ENCODE measurements around the gene HIVEP2. TPM values are rescaled to one million over a fixed set of nuclear protein-coding genes. Genes with fewer than 3 reads are reported as not detected.

The HIVEP2 gene
- total RNA-seq, 5 donors from 2014 or later (not counting 1 experiment from before 2014, with no cell fraction given), result 71.4 to 81.4 (median 75.2) TPM

DNA sequence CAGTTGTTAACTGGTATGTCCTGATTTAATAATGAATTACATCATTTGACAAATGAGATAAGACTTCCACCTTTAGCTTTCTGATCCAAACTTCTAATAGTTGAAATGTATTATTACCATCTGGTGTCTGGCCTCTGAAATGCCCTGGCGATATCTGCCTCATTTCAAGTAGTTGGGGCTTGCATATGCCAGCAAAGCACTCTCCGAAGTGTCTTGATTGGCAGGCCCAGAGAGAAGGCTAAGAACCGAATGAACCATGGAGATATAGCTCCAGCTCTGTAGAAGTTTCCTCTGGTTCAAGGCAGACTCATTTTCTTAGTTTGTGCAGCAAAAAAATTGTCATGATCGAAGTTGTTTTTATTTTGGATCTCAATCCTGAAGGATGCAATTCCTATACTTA is 13.4 kb upstream of the HIVEP2 start:
- 90% methylated on average over 2 of the region's 4 CpGs for WGBS (ENCODE audit: insufficient coverage)
- no peaks in the 10 kb centered on the region for H3K27me3 ChIP-seq (replicated peaks in 1 of 2; ENCODE audit: control insufficient read depth in 2 of 2, extremely low read depth in 1 of 2, insufficient read depth in 2 of 2, low read length in 1 of 2)

DNA sequence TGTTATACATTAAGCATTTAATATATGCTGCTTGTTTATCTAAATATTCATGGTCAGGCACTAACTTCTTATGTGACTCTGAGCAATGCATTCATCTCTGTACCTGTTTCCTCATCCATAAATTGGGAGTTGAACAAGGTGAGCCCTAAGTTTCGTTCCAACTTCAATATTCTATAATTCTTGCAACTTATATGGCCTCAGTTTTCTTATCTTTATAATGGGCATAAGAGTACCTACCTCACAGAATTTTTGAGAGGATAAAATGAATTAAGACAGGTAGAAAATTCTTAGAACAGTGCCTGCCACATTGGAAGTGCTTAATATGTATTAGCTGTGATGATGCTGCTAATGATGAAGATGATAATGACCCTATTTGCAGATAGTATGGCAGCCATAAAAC is 11.8 kb upstream of the HIVEP2 start:
- no CpG with 5 or more reads among the region's 1 CpG for WGBS (ENCODE audit: insufficient coverage)
- no peak overlapping the region for H3K4me3 Mint-ChIP-seq
- Histone ChIP-seq H3K36me3 (ENCODE audit: control insufficient read depth in 2 of 2, extremely low read depth in 1 of 2, insufficient read depth in 1 of 2, low read length in 1 of 2) (no peaks in the 10 kb centered on the region), H3K4me1 (ENCODE audit: control insufficient read depth in 1 of 2, extremely low read depth in 1 of 2, insufficient read depth in 2 of 2, low read length in 2 of 2) (no peaks in the 10 kb centered on the region), H3K4me3 (ENCODE audit: control insufficient read depth in 1 of 2, extremely low read depth in 1 of 2, low read length in 1 of 2) (no peak overlapping the region), H3K9me3 (no peaks in the 10 kb centered on the region), H3K27me3 (replicated peaks in 1 of 2; ENCODE audit: control insufficient read depth in 2 of 2, extremely low read depth in 1 of 2, insufficient read depth in 2 of 2, low read length in 1 of 2) (no peaks in the 10 kb centered on the region), H3K27ac (ENCODE audit: low read length) (no peak overlapping the region)
- ChIA-PET CTCF (no interaction called here), POLR2A (no interaction called here)
- no peaks in the 10 kb centered on the region for H3K27me3 Mint-ChIP-seq
- peaks cover 5% of the 10 kb centered on the region for H3K36me3 Mint-ChIP-seq
- no peak overlapping the region for H3K27ac Mint-ChIP-seq
- ATAC-seq (replicated peaks in 1 of 4) (no peak), DNase-seq (no peak)
- peaks cover 0 to 6% (median 4%) of the 10 kb centered on the region in 3 donors for H3K9me3 Mint-ChIP-seq
- H3K4me1 Mint-ChIP-seq, result peaks cover 14 to 19% (median 16%) of the 10 kb centered on the region in 3 donors

More for the DNA sequence above, 13.4 kb upstream of the HIVEP2 start:
- Histone ChIP-seq H3K4me1 (ENCODE audit: control insufficient read depth in 1 of 2, extremely low read depth in 1 of 2, insufficient read depth in 2 of 2, low read length in 2 of 2) (no peaks in the 10 kb centered on the region), H3K9me3 (no peaks in the 10 kb centered on the region), H3K36me3 (ENCODE audit: control insufficient read depth in 2 of 2, extremely low read depth in 1 of 2, insufficient read depth in 1 of 2, low read length in 1 of 2) (no peaks in the 10 kb centered on the region), H3K4me3 (ENCODE audit: control insufficient read depth in 1 of 2, extremely low read depth in 1 of 2, low read length in 1 of 2) (no peak overlapping the region), H3K27ac (ENCODE audit: low read length) (no peak overlapping the region)
- ATAC-seq (replicated peaks in 1 of 4), result no peak
- no peak for DNase-seq
- CTCF ChIA-PET, result interaction anchor here (0.6 to 1.0 kb wide), 5 partner anchors 8 to 389 kb away, joined by 3 to 4 read pairs (median 3); no protein-coding TSS in a partner anchor
- POLR2A ChIA-PET, result interaction anchor here (0.6 to 0.7 kb wide), 5 partner anchors 29 to 266 kb away, joined by 3 to 13 read pairs (median 4); no protein-coding TSS in a partner anchor
- H3K4me3 Mint-ChIP-seq, result no peak overlapping the region
- H3K36me3 Mint-ChIP-seq, result peaks cover 5% of the 10 kb centered on the region
- peaks cover 2 to 3% (median 3%) of the 10 kb centered on the region in 3 donors for H3K4me1 Mint-ChIP-seq
- no peak overlapping the region for H3K27ac Mint-ChIP-seq
- H3K27me3 Mint-ChIP-seq, result no peaks in the 10 kb centered on the region
- H3K9me3 Mint-ChIP-seq, result peaks cover 0 to 6% (median 4%) of the 10 kb centered on the region in 3 donors

DNA sequence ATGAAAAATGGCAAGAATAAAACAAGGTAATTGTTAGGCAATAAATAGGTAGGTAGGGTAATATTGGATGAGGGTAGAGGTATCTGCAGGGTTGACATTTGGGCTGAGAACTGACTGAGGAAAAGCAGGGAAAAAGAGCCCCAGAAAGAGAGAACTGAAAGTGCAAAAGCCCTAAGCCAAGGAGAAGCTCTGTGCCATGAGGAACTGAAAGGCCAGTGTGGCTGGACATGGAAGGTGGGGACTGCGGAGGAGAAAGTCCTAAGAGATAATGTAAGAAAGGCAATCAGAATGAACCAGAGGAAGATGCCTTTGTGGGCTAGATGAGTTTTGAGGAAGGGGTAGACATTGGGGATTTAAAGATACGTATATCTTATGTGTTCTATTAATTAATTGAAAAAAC is 9.9 kb upstream of the HIVEP2 start:
- no peaks in the 10 kb centered on the region for H3K9me3 ChIP-seq
- H3K4me1 ChIP-seq (ENCODE audit: control insufficient read depth in 1 of 2, extremely low read depth in 1 of 2, insufficient read depth in 2 of 2, low read length in 2 of 2), result no peaks in the 10 kb centered on the region
- H3K27ac ChIP-seq (ENCODE audit: low read length), result no peak overlapping the region
- ChIA-PET CTCF (interaction anchor here in 1 of 2 donors (0.6 kb wide), 1 partner anchor 238 kb away, joined by 5 read pairs; no protein-coding TSS in a partner anchor), POLR2A (no interaction called here)
- H3K27me3 ChIP-seq (replicated peaks in 1 of 2; ENCODE audit: control insufficient read depth in 2 of 2, extremely low read depth in 1 of 2, insufficient read depth in 2 of 2, low read length in 1 of 2), result no peaks in the 10 kb centered on the region
- WGBS (ENCODE audit: insufficient coverage), result 100% methylated on average over 1 of the region's 2 CpGs
- Mint-ChIP-seq H3K4me1 (peaks cover 14 to 24% (median 16%) of the 10 kb centered on the region in 3 donors), H3K9me3 (no peaks in the 10 kb centered on the region), H3K27me3 (no peaks in the 10 kb centered on the region), H3K36me3 (no peaks in the 10 kb centered on the region), H3K4me3 (no peak overlapping the region), H3K27ac (no peak overlapping the region)
- DNase-seq, result no peak
- no peaks in the 10 kb centered on the region for H3K36me3 ChIP-seq (ENCODE audit: control insufficient read depth in 2 of 2, extremely low read depth in 1 of 2, insufficient read depth in 1 of 2, low read length in 1 of 2)
- H3K4me3 ChIP-seq (ENCODE audit: control insufficient read depth in 1 of 2, extremely low read depth in 1 of 2, low read length in 1 of 2), result no peak overlapping the region
- ATAC-seq (replicated peaks in 1 of 4), result no peak

DNA sequence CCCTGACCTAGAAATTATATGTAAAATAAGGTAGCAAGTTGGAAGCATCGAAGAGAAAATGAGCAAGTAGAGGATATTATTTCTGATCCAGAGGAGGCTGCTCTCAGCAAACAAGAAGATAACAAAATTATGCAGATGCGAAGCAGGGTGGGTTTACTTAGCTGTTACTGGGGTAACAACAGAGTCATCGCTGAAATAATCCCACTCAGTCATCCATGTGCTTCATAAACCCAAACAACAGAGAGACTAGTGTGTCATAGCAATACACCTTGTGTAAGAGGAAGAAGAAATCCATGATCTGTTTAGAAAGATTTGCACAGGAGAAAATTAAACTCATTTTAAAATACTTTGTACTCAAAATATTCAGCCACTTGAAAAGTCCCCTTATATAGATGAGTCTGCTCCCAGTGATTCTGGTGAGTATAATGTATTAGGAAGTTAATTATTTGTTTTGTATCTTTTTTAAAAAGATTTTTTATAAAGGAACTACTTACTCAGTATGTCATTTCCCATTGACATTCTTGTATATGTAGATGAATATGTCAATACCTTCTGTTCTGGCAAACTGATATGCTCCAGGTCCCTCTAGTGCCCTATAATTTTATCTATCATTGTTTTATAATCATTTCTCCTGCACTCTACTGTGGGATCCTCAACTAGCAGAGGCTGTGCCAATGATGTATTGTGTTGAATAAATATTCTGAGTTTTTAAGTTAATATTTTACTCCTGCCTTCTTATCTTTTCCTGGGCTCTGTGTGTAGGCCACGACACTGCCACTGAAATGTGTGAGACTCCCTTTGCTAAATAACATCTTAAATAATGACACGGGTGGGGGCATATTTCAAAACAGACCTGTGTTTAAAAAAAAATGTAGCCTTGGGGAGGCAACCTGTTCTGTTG is 8.6 kb upstream of the HIVEP2 start:
- ATAC-seq (replicated peaks in 1 of 4) (peak; percentile 65 to 79 (median 78)), DNase-seq (peak in 1 of 35 experiments; percentile 53)
- no peaks in the 10 kb centered on the region for H3K36me3 ChIP-seq (ENCODE audit: control insufficient read depth in 2 of 2, extremely low read depth in 1 of 2, insufficient read depth in 1 of 2, low read length in 1 of 2)
- Mint-ChIP-seq H3K4me3 (no peak overlapping the region), H3K9me3 (no peaks in the 10 kb centered on the region), H3K36me3 (no peaks in the 10 kb centered on the region), H3K4me1 (peaks cover 16 to 24% (median 17%) of the 10 kb centered on the region in 3 donors), H3K27me3 (no peaks in the 10 kb centered on the region), H3K27ac (peak overlapping the region; percentile 79 to 82)
- no peaks in the 10 kb centered on the region for H3K4me1 ChIP-seq (ENCODE audit: control insufficient read depth in 1 of 2, extremely low read depth in 1 of 2, insufficient read depth in 2 of 2, low read length in 2 of 2)
- no peak overlapping the region for H3K4me3 ChIP-seq (ENCODE audit: control insufficient read depth in 1 of 2, extremely low read depth in 1 of 2, low read length in 1 of 2)
- POLR2A ChIA-PET, result interaction anchor here in 1 of 2 donors (0.6 kb wide), 1 partner anchor 175 kb away, joined by 3 read pairs; no protein-coding TSS in a partner anchor
- H3K27me3 ChIP-seq (replicated peaks in 1 of 2; ENCODE audit: control insufficient read depth in 2 of 2, extremely low read depth in 1 of 2, insufficient read depth in 2 of 2, low read length in 1 of 2), result no peaks in the 10 kb centered on the region
- CTCF ChIA-PET, result interaction anchor here in 1 of 2 donors (1.6 kb wide), 1 partner anchor 261 kb away, joined by 7 read pairs; no protein-coding TSS in a partner anchor
- H3K27ac ChIP-seq (ENCODE audit: low read length), result no peak overlapping the region
- no peaks in the 10 kb centered on the region for H3K9me3 ChIP-seq
- no CpG with 5 or more reads among the region's 5 CpGs for WGBS (ENCODE audit: insufficient coverage)

DNA sequence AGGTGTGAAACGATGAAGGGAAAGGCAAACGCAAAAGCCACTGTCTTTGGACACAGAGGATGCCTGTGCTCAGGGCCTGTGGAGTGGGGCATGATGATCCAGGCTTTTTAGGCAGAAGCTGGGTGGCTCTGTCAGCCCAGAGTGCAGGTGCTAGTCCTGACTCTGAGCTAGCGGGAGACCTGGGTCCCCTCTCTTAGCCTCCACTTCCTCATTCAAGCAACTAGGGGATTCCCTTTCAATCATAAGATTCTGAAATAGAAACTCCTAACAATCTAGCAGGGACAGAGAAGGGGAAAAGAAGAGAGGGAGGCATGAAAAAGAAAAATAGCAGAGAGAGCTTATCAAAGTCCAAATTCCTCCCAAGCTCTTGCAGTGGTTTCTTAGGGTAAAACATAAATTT is 7.6 kb upstream of the HIVEP2 start:
- Histone ChIP-seq H3K9me3 (no peaks in the 10 kb centered on the region), H3K27ac (ENCODE audit: low read length) (no peak overlapping the region), H3K4me3 (ENCODE audit: control insufficient read depth in 1 of 2, extremely low read depth in 1 of 2, low read length in 1 of 2) (no peak overlapping the region), H3K27me3 (replicated peaks in 1 of 2; ENCODE audit: control insufficient read depth in 2 of 2, extremely low read depth in 1 of 2, insufficient read depth in 2 of 2, low read length in 1 of 2) (no peaks in the 10 kb centered on the region), H3K36me3 (ENCODE audit: control insufficient read depth in 2 of 2, extremely low read depth in 1 of 2, insufficient read depth in 1 of 2, low read length in 1 of 2) (no peaks in the 10 kb centered on the region), H3K4me1 (ENCODE audit: control insufficient read depth in 1 of 2, extremely low read depth in 1 of 2, insufficient read depth in 2 of 2, low read length in 2 of 2) (peaks cover 0 to 3% of the 10 kb centered on the region in 2 experiments)
- ChIA-PET CTCF (interaction anchor here in 1 of 2 donors (0.5 to 1.6 kb wide), 4 partner anchors 11 to 1454 kb away, joined by 3 to 7 read pairs (median 4); no protein-coding TSS in a partner anchor), POLR2A (interaction anchor here (0.5 to 0.9 kb wide), 4 partner anchors 27 to 258 kb away, joined by 3 to 8 read pairs (median 3); no protein-coding TSS in a partner anchor)
- no peak overlapping the region for H3K4me3 Mint-ChIP-seq
- H3K4me1 Mint-ChIP-seq, result peaks cover 16 to 32% (median 23%) of the 10 kb centered on the region in 3 donors
- peak in 1 of 4 experiments; percentile 19 for ATAC-seq (replicated peaks in 1 of 4)
- no peaks in the 10 kb centered on the region for H3K36me3 Mint-ChIP-seq
- H3K27ac Mint-ChIP-seq, result peak overlapping the region; percentile 79 to 82
- H3K9me3 Mint-ChIP-seq, result no peaks in the 10 kb centered on the region
- 100% methylated on average over 2 of the region's 3 CpGs for WGBS (ENCODE audit: insufficient coverage)
- peak in 1 of 35 experiments; percentile 19 for DNase-seq
- H3K27me3 Mint-ChIP-seq, result no peaks in the 10 kb centered on the region

DNA sequence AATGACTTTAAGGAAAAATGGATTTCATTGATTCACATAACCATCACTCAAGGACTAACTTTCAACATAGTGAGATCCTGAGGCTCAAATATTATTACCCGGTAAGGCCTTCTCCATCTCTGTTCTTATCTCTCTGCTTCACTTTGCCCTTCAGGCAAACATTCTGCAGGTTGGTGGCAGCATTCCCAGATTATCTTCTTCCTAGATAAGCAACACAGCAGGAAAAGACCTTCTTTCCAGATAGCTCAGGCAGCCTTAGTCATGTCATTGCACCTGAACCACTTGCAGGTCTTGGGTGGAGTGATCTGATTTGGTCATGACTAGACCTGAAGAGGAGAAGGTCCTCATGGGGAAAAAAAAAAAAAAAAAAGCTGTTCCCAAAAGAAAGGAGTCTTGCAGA is 5.3 kb upstream of the HIVEP2 start:
- 100% methylated on average over 1 of the region's 1 CpG for WGBS (ENCODE audit: insufficient coverage)
- ChIA-PET CTCF (interaction anchor here (0.5 to 0.8 kb wide), 6 partner anchors 24 to 1231 kb away, joined by 3 to 4 read pairs (median 4); no protein-coding TSS in a partner anchor), POLR2A (interaction anchor here (0.5 to 0.6 kb wide), 5 partner anchors 17 to 301 kb away, joined by 3 to 5 read pairs (median 4); no protein-coding TSS in a partner anchor)
- Mint-ChIP-seq H3K27me3 (no peaks in the 10 kb centered on the region), H3K9me3 (no peaks in the 10 kb centered on the region), H3K4me1 (peaks cover 16 to 34% (median 23%) of the 10 kb centered on the region in 3 donors), H3K27ac (peak overlapping the region; percentile 58 to 68), H3K4me3 (no peak overlapping the region), H3K36me3 (no peaks in the 10 kb centered on the region)
- Histone ChIP-seq H3K27ac (ENCODE audit: low read length) (no peak overlapping the region), H3K4me3 (ENCODE audit: control insufficient read depth in 1 of 2, extremely low read depth in 1 of 2, low read length in 1 of 2) (no peak overlapping the region), H3K27me3 (replicated peaks in 1 of 2; ENCODE audit: control insufficient read depth in 2 of 2, extremely low read depth in 1 of 2, insufficient read depth in 2 of 2, low read length in 1 of 2) (no peaks in the 10 kb centered on the region), H3K9me3 (no peaks in the 10 kb centered on the region), H3K4me1 (ENCODE audit: control insufficient read depth in 1 of 2, extremely low read depth in 1 of 2, insufficient read depth in 2 of 2, low read length in 2 of 2) (peaks cover 0 to 6% of the 10 kb centered on the region in 2 experiments), H3K36me3 (ENCODE audit: control insufficient read depth in 2 of 2, extremely low read depth in 1 of 2, insufficient read depth in 1 of 2, low read length in 1 of 2) (no peaks in the 10 kb centered on the region)
- DNase-seq (no peak), ATAC-seq (replicated peaks in 1 of 4) (no peak)

Data from T-cell (primary cell).